GM08714 (cell line): Measurements from ENCODE around the gene LRRC8D.
"Not testable (repeated sequence)": the region's sequence is repeated elsewhere in the genome, so short reads cannot be mapped to it uniquely, and the experiment has no call there.

ENCODE experiments used
- H3K4me3 ChIP-seq: fragments of 200-500 bp; sonication (Bioruptor generic); 2 replicates; pipeline ENCODE4 v1.5.1; 2014; ENCODE audit warnings: mild to moderate bottlenecking, low read length, inconsistent platforms
- ZNF274 ChIP-seq: IDR thresholded peaks from 2 replicates; pipeline ENCODE4 v1.6.1; 2012; ENCODE audit warnings: mild to moderate bottlenecking, low read depth, low read length

The LRRC8D gene

DNA sequence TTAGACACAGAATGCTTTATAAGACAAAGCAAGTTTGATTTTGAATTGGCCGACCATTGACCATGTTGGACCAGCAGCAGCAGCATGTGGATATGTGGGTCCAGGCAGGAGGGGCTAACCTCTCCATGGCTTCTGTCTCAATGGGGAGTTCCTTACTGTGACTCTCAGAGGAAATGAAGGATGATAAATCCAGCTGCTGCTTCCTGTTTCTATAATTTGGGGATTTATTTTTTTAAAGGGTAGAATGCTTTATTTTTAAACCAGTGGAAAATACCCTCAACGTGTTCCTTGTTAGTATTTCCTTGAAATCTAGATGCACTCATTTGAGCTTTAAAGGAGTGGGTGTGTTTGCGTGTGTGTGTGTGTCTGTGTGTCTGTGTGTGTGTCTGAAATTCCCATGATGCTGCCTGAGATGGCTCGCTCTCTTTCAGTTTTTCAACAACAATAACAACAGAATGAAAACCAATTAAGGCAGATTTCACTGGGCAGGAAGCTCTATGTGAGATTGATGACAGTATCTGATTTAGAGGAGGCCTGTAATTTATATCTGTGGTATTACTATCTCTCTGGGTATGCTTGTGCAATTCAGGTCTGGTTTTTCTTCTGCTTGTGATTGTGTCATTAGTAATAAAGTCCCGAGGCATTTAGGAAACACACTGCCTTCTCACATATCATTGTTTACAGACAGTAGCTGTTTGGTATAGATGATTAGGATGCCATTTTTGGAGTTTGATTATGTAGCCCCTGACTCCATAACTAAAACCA, 88.0 kb downstream of the LRRC8D start:
- no peak overlapping the region for H3K4me3 ChIP-seq

DNA sequence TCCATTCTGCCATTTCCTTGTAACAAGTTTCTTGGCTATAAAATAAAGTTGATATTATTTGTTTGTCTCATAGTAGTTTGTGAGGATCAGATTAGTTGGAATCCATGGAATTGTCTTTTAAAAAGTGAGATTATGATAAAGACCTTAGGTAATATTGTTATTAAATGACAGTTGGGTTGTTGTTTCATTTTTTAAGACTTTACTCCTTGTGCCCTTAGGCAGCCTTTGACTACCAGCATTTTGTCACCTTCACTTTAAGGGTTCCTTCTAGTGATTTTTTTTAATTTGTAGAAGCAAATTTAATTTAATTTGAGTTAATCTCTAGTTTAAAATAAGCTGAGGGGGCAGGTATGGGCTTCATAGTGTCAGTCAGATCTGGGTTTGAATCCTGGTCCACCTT, 89.4 kb downstream of the LRRC8D start:
- TF ChIP-seq ZNF274, result no peak
- no peak overlapping the region for H3K4me3 ChIP-seq

More for the DNA sequence above, 88.0 kb downstream of the LRRC8D start:
- no peak for TF ChIP-seq ZNF274

DNA sequence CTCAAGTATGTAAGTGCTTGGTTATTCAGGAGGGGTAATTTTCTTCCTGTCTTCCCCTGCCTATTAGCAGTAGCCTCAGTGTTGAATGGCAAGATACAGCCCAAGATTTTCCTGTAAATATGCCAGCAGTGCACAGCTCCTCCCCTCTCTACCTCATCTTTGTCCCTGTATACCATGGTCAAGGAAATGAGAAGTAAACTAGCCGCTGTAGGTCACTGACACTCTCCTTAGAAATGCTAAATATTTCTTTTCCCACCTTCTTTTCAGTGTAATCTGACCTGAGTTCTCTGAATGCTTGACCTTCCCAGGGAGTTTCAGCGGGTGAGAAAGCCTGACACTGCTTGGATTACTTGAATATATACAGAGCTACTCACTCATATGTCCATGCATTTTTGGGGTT, 89.9 kb downstream of the LRRC8D start:
- H3K4me3 ChIP-seq, result no peak overlapping the region
- TF ChIP-seq ZNF274, result no peak

DNA sequence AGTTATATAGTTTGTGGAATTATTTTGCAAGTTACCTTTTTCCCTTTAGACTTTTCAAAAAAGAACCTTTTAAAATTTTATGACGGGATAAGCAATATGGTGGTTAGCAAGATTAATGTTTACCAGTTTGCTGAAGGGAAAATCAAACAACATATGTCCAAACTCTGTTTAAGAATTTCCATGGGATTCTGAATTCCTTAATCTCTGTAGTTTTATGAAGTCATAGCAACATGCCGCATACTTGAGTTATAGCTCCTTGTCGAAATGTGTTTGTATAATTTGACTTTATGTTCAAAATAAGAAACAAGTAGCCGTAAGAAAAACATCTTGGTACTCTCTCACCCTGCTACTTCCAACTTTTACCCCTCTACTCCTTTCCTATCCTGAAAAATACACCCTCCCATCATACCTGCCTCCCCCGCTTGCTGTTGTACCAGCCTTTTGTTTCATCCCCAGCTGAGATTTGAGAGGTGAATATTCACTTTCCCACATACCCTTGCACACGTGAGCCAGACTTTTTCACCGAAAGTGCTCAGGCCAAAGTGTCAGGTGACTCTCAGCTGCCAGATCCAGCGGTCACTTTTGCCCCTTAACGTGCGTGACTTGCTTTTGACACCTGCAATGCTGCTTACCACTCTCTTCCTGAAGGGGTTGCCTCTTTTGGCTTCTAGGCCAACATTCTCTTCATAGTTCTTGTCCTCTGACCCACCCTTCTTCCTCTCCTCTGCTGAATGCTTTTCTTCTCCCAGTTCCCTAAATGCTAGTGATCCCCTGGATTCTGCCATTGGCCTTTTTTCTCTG, 90.6 kb downstream of the LRRC8D start:
- H3K4me3 ChIP-seq, result no peak overlapping the region
- TF ChIP-seq ZNF274, result no peak

DNA sequence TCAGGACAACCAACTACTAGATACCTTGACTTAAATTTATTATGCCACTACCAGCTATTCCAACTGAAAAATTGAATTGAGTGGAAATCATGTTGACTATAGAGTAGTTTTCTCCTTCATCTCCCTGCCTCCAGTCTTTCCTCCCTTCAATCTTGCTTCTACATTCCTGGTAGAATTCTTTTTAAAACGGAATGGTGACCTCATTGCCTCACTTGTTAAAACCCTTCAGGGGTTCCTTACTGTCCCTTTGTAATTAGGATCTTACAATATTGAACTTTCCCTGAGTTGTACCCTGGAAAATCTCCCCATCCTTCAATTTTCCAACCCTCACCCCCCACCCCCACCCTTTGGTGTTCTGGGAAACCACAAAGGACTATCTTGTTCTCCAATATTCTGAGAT, 91.2 kb downstream of the LRRC8D start:
- no peak overlapping the region for H3K4me3 ChIP-seq

DNA sequence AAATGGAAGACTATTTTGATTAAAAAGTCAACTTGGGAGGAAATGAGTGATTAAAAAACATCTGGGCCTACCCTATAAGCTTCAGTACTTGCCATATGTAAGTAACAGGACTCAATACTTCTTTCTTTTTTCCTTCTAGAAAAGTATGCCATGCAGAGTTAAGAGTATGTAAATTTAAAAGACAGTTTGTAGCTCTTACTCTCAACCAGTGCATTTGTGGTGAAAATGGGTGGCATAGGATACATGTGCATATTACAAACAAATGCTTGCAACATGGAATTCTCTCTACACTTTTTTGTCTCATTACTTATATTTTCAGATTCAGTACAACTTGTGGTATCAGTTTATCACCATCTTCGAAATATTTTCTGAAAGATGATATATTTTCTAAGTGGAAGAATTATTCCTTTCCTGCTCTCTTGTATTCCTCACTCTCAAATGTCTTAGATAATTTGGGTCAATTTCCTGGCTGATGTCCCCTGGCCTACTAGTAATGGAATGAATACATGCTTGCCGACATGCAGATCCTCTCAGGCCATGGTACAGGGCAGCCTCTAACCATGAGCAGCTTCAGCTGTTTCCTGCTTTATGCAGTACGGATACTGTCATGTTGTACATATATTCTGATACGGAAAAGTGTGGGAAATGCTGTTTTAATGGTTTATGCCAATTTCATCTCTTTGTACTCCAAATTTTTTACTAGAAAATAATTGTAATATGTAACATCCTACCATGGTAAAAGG, 92.7 kb downstream of the LRRC8D start:
- TF ChIP-seq ZNF274, result no peak
- H3K4me3 ChIP-seq, result no peak overlapping the region

More for the DNA sequence above, 91.2 kb downstream of the LRRC8D start:
- no peak for TF ChIP-seq ZNF274

DNA sequence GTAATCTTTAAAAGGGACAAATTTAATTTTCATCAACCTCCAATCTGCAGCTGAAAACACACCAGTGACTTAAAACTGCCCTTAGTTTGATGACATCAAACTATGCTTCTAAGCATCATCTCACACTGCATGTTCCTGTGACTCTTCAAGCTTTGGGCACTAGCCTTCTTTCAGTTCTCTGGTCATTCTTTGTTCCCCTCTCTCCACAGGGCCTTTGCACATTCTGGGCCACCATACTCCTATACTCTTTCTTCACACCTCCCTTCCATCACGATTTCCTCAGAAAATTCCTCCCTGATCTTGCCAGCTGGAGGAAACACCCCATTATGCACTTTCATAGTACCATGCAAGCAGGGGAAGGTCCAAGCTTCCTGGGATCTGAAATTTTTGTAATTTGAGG, 96.5 kb downstream of the LRRC8D start:
- no peak overlapping the region for H3K4me3 ChIP-seq
- TF ChIP-seq ZNF274, result no peak

DNA sequence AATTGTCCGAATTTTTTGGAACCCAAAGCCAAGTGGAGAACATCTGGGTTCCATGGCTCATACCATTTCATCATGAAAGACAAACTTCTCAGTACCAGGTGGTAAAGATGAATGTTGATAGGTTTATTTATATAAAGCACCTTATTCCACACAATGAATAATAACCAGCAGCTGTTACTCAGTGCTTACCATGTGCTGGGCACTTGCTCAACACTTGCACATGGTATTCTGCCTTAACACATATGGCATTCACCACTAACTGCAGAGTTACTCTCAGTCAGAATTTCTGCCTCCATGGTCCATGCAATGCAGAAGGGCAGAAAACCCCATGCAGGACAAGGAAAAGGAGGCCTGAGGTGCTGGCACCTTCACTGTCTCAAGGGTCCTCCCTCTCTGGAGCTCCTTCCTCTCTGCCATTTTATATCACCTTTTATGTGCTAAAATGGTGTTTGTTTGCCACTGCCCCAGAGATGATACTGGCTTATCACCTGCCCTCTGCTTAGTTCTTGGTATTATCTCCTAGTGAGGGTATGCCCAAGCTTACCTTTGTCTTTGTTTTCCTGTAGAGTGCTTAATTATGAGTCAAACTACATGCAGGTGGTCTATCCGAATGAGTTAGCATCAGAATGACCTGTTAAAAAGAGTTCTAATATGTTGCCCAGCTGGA, 97.4 kb downstream of the LRRC8D start:
- no peak for TF ChIP-seq ZNF274
- no peak overlapping the region for H3K4me3 ChIP-seq

DNA sequence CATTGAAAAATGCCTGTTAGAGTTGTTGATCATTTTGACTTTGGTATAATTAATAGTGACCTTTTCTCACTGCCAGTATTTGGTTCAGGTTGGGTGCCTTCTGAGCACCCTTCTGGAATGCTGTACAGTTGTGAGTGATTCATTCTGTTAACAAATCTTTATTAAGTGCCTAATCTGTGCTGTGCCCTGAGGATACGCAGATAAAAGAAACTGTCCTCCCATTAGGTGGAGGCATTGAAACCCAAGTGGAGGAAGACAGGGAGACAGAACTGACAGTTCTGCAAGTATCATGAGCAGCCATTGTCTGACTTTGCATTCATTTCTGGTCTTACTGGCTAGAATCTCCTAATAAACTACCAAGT, 97.9 kb downstream of the LRRC8D start:
- no peak for TF ChIP-seq ZNF274
- no peak overlapping the region for H3K4me3 ChIP-seq

DNA sequence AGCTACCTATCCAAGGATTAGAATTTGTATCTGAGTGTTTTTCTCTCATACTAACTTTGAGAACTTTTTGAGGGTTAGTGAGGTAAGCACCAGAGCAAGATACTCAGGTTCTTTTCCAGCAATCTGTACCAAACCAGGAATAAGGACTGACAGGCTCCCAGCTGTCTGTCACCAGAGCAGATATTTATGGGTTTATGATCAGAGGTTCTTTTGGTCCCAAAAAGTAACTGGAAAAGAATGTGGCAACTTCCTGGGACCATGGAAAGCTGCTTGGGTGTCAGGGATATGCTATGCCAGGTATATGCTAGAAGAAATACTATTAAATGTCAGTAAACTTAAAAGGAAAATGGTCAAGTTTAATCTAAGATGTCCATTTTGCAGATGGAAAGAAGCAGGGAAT, 98.3 kb downstream of the LRRC8D start:
- TF ChIP-seq ZNF274, result no peak
- no peak overlapping the region for H3K4me3 ChIP-seq

DNA sequence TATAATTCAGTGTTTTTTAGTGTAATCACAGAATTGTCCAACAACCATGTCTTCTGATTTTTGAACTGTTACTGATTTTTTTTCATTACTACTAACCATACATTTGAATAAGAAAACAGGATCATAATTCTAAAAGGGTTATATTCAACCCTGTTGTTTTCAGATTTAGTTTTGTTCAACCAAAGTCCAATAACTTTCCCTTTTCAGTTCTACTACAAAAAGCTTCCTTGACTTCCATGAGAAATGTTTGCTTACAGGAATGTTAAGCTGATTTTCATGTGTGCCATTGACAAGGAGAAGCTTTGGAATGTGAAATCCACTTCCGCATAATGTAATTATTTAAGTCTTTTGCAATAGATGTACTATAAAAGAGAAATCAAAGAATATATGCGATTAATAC, 102.1 kb downstream of the LRRC8D start:
- TF ChIP-seq ZNF274, result no peak

DNA sequence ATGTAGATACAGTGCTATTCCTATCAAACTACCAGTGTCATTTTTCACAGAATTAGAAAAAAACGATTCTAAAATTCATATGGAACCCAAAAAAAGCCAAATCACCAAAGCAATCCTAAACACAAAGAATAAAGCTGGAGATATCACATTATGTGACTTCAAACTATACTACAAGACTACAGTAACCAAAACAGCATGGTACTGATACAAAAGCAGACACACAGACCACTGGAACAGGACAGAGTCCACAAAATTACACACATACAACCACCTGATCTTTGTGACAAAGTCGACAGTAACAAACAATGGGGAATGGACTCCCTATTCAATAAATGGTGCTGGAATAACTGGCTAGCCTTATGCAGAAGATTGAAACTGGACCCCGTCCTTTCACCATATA, 102.7 kb downstream of the LRRC8D start:
- H3K4me3 ChIP-seq, result no peak overlapping the region

More for the DNA sequence above, 102.1 kb downstream of the LRRC8D start:
- H3K4me3 ChIP-seq, result no peak overlapping the region

DNA sequence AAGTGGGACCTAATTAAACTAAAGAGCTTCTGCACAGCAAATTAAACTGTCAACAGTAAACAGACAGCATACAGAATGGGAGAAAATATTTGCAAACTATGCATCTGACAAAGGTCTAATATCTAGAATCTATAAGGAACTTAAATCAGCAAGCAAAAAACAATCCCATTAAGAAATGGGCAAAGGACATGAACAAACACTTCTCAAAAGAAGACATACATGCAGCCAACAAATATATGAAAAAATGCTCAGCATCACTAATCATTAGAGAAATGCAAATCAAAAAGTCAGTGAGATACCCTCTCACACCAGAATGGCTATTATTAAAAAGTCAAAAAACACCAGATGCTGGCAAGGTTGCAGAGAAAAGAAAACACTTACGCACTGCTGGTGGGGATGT, 103.2 kb downstream of the LRRC8D start:
- H3K4me3 ChIP-seq, result not testable (repeated sequence)

More for the DNA sequence above, 102.7 kb downstream of the LRRC8D start:
- no peak for TF ChIP-seq ZNF274

DNA sequence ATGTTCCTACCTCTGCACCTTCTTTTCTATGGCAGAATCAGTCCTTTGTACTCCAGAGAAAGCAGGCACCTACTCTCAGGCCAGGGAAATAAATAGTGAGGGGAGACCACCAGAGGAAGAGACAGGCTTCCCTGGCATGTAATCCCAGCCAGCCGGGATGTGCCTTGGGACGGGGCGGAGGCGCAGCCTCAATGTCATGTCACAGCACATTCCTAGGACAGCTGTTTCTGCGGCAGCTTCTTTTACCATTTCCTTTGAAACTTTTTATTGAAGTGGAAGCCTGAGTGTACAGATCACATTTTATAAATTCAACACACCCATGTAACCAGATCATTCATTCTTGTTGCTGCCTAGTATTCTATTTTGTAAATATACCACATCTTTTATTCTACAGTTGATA, 106.2 kb downstream of the LRRC8D start:
- no peak for TF ChIP-seq ZNF274
- H3K4me3 ChIP-seq, result no peak overlapping the region
